Measurements from ENCODE around the gene AR.

Gene AR

GRCh38 chrX:67725471-67725870, 181.7 kb downstream of the AR start:
- Histone ChIP-seq H3K79me2 (ENCODE audit: control insufficient read depth, insufficient read depth, low read length) (no peaks in the 10 kb centered on the region), H2BK120ac (ENCODE audit: low read depth, low read length) (no peak overlapping the region), H3K27ac (ENCODE audit: low read depth, low read length) (no peak overlapping the region), H3K4me1 (ENCODE audit: control insufficient read depth, low read depth, low read length) (no peaks in the 10 kb centered on the region), H3K56ac (ENCODE audit: low read length) (no peak overlapping the region), H4K8ac (ENCODE audit: low read depth, low read length) (no peak overlapping the region), H3K9ac (ENCODE audit: low read length) (no peak overlapping the region), H3K23ac (ENCODE audit: low read length) (no peak overlapping the region), H3K79me1 (ENCODE audit: low read length) (no peaks in the 10 kb centered on the region), H3K27me3 (ENCODE audit: insufficient read depth, low read length, poor library complexity) (no peaks in the 10 kb centered on the region), H4K5ac (ENCODE audit: low read length) (no peak overlapping the region), H3K36me3 (ENCODE audit: control insufficient read depth, insufficient read depth, low read length) (no peaks in the 10 kb centered on the region), H2AK5ac (ENCODE audit: low read length) (no peak overlapping the region), H2BK15ac (replicated peaks; ENCODE audit: low read depth) (no peak overlapping the region), H3K18ac (ENCODE audit: low read length) (no peak overlapping the region), H3K4me3 (ENCODE audit: low read length) (no peak overlapping the region), H2BK5ac (ENCODE audit: low read length) (no peak overlapping the region), H3K4ac (ENCODE audit: low read depth, low read length) (no peak overlapping the region), H3K4me2 (ENCODE audit: low read length) (no peak overlapping the region)
- no peak for DNase-seq
- WGBS (ENCODE audit: extremely low coverage, insufficient coverage, low lambda C conversion rate) = no CpG with 5 or more reads among the region's 2 CpGs

- Histone ChIP-seq H3K9ac (ENCODE audit: low read length) (no peak overlapping the region), H4K5ac (ENCODE audit: low read length) (no peak overlapping the region), H2BK120ac (ENCODE audit: low read depth, low read length) (no peak overlapping the region), H2BK5ac (ENCODE audit: low read length) (no peak overlapping the region), H3K4me3 (ENCODE audit: low read length) (no peak overlapping the region), H3K79me1 (ENCODE audit: low read length) (no peaks in the 10 kb centered on the region), H3K79me2 (ENCODE audit: control insufficient read depth, insufficient read depth, low read length) (no peaks in the 10 kb centered on the region), H3K36me3 (ENCODE audit: control insufficient read depth, insufficient read depth, low read length) (no peaks in the 10 kb centered on the region), H2BK15ac (replicated peaks; ENCODE audit: low read depth) (no peak overlapping the region), H4K8ac (ENCODE audit: low read depth, low read length) (no peak overlapping the region), H2AK5ac (ENCODE audit: low read length) (no peak overlapping the region), H3K56ac (ENCODE audit: low read length) (no peak overlapping the region), H3K27ac (ENCODE audit: low read depth, low read length) (no peak overlapping the region), H3K4ac (ENCODE audit: low read depth, low read length) (no peak overlapping the region), H3K23ac (ENCODE audit: low read length) (no peak overlapping the region), H3K18ac (ENCODE audit: low read length) (no peak overlapping the region), H3K4me2 (ENCODE audit: low read length) (no peak overlapping the region), H3K4me1 (ENCODE audit: control insufficient read depth, low read depth, low read length) (no peaks in the 10 kb centered on the region), H3K27me3 (ENCODE audit: insufficient read depth, low read length, poor library complexity) (no peaks in the 10 kb centered on the region)
- DNase-seq = no peak
- WGBS (ENCODE audit: extremely low coverage, insufficient coverage, low lambda C conversion rate) = no CpG with 5 or more reads among the region's 1 CpG
Observed at GRCh38 chrX:67726018-67726417, 182.2 kb downstream of the AR start.

- Histone ChIP-seq H3K4me2 (ENCODE audit: low read length) (no peak overlapping the region), H3K79me1 (ENCODE audit: low read length) (no peaks in the 10 kb centered on the region), H3K9ac (ENCODE audit: low read length) (no peak overlapping the region), H3K4ac (ENCODE audit: low read depth, low read length) (no peak overlapping the region), H2AK5ac (ENCODE audit: low read length) (no peak overlapping the region), H3K56ac (ENCODE audit: low read length) (no peak overlapping the region), H3K79me2 (ENCODE audit: control insufficient read depth, insufficient read depth, low read length) (no peaks in the 10 kb centered on the region), H3K27ac (ENCODE audit: low read depth, low read length) (no peak overlapping the region), H2BK5ac (ENCODE audit: low read length) (no peak overlapping the region), H2BK15ac (replicated peaks; ENCODE audit: low read depth) (no peak overlapping the region), H2BK120ac (ENCODE audit: low read depth, low read length) (no peak overlapping the region), H4K8ac (ENCODE audit: low read depth, low read length) (no peak overlapping the region), H4K5ac (ENCODE audit: low read length) (no peak overlapping the region), H3K23ac (ENCODE audit: low read length) (no peak overlapping the region), H3K4me3 (ENCODE audit: low read length) (no peak overlapping the region), H3K18ac (ENCODE audit: low read length) (no peak overlapping the region), H3K27me3 (ENCODE audit: insufficient read depth, low read length, poor library complexity) (no peaks in the 10 kb centered on the region), H3K4me1 (ENCODE audit: control insufficient read depth, low read depth, low read length) (no peaks in the 10 kb centered on the region), H3K36me3 (ENCODE audit: control insufficient read depth, insufficient read depth, low read length) (no peaks in the 10 kb centered on the region)
- no CpG with 5 or more reads among the region's 2 CpGs for WGBS (ENCODE audit: extremely low coverage, insufficient coverage, low lambda C conversion rate)
- no peak for DNase-seq
Observed at GRCh38 chrX:67727576-67727975, 183.8 kb downstream of the AR start.

- no CpG with 5 or more reads among the region's 2 CpGs for WGBS (ENCODE audit: extremely low coverage, insufficient coverage, low lambda C conversion rate)
Observed at GRCh38 chrX:67730296-67730695, 186.5 kb downstream of the AR start.

GRCh38 chrX:67731061-67731460, 187.2 kb downstream of the AR start:
- Histone ChIP-seq H3K4me1 (ENCODE audit: control insufficient read depth, low read depth, low read length) (no peaks in the 10 kb centered on the region), H3K56ac (ENCODE audit: low read length) (no peak overlapping the region), H3K4ac (ENCODE audit: low read depth, low read length) (no peak overlapping the region), H3K27me3 (ENCODE audit: insufficient read depth, low read length, poor library complexity) (no peaks in the 10 kb centered on the region), H2BK15ac (replicated peaks; ENCODE audit: low read depth) (no peak overlapping the region), H2AK5ac (ENCODE audit: low read length) (no peak overlapping the region), H4K5ac (ENCODE audit: low read length) (no peak overlapping the region), H3K9ac (ENCODE audit: low read length) (no peak overlapping the region), H3K27ac (ENCODE audit: low read depth, low read length) (no peak overlapping the region), H3K79me2 (ENCODE audit: control insufficient read depth, insufficient read depth, low read length) (no peaks in the 10 kb centered on the region), H3K79me1 (ENCODE audit: low read length) (no peaks in the 10 kb centered on the region), H3K36me3 (ENCODE audit: control insufficient read depth, insufficient read depth, low read length) (no peaks in the 10 kb centered on the region), H2BK5ac (ENCODE audit: low read length) (no peak overlapping the region), H3K23ac (ENCODE audit: low read length) (no peak overlapping the region), H3K4me2 (ENCODE audit: low read length) (no peak overlapping the region), H2BK120ac (ENCODE audit: low read depth, low read length) (no peak overlapping the region), H4K8ac (ENCODE audit: low read depth, low read length) (no peak overlapping the region), H3K18ac (ENCODE audit: low read length) (no peak overlapping the region), H3K4me3 (ENCODE audit: low read length) (no peak overlapping the region)
- DNase-seq = no peak

More at GRCh38 chrX:67730296-67730695, 186.5 kb downstream of the AR start:
- Histone ChIP-seq H3K9ac (ENCODE audit: low read length) (no peak overlapping the region), H2BK15ac (replicated peaks; ENCODE audit: low read depth) (no peak overlapping the region), H3K36me3 (ENCODE audit: control insufficient read depth, insufficient read depth, low read length) (no peaks in the 10 kb centered on the region), H4K5ac (ENCODE audit: low read length) (no peak overlapping the region), H3K4ac (ENCODE audit: low read depth, low read length) (no peak overlapping the region), H3K4me2 (ENCODE audit: low read length) (no peak overlapping the region), H2BK5ac (ENCODE audit: low read length) (no peak overlapping the region), H3K56ac (ENCODE audit: low read length) (no peak overlapping the region), H3K79me2 (ENCODE audit: control insufficient read depth, insufficient read depth, low read length) (no peaks in the 10 kb centered on the region), H3K27ac (ENCODE audit: low read depth, low read length) (no peak overlapping the region), H4K8ac (ENCODE audit: low read depth, low read length) (no peak overlapping the region), H3K18ac (ENCODE audit: low read length) (no peak overlapping the region), H3K23ac (ENCODE audit: low read length) (no peak overlapping the region), H3K79me1 (ENCODE audit: low read length) (no peaks in the 10 kb centered on the region), H3K27me3 (ENCODE audit: insufficient read depth, low read length, poor library complexity) (no peaks in the 10 kb centered on the region), H2AK5ac (ENCODE audit: low read length) (no peak overlapping the region), H2BK120ac (ENCODE audit: low read depth, low read length) (no peak overlapping the region), H3K4me3 (ENCODE audit: low read length) (no peak overlapping the region), H3K4me1 (ENCODE audit: control insufficient read depth, low read depth, low read length) (no peaks in the 10 kb centered on the region)
- DNase-seq = no peak

GRCh38 chrX:67732864-67733263, 189.0 kb downstream of the AR start:
- Histone ChIP-seq H3K36me3 (ENCODE audit: control insufficient read depth, insufficient read depth, low read length) (no peaks in the 10 kb centered on the region), H2BK15ac (replicated peaks; ENCODE audit: low read depth) (no peak overlapping the region), H3K79me1 (ENCODE audit: low read length) (no peaks in the 10 kb centered on the region), H3K56ac (ENCODE audit: low read length) (no peak overlapping the region), H3K9ac (ENCODE audit: low read length) (no peak overlapping the region), H3K4me1 (ENCODE audit: control insufficient read depth, low read depth, low read length) (no peaks in the 10 kb centered on the region), H3K23ac (ENCODE audit: low read length) (no peak overlapping the region), H3K4ac (ENCODE audit: low read depth, low read length) (no peak overlapping the region), H4K5ac (ENCODE audit: low read length) (no peak overlapping the region), H3K4me2 (ENCODE audit: low read length) (no peak overlapping the region), H3K27ac (ENCODE audit: low read depth, low read length) (no peak overlapping the region), H2BK120ac (ENCODE audit: low read depth, low read length) (no peak overlapping the region), H3K79me2 (ENCODE audit: control insufficient read depth, insufficient read depth, low read length) (no peaks in the 10 kb centered on the region), H2BK5ac (ENCODE audit: low read length) (no peak overlapping the region), H3K18ac (ENCODE audit: low read length) (no peak overlapping the region), H3K27me3 (ENCODE audit: insufficient read depth, low read length, poor library complexity) (no peaks in the 10 kb centered on the region), H3K4me3 (ENCODE audit: low read length) (no peak overlapping the region), H4K8ac (ENCODE audit: low read depth, low read length) (no peak overlapping the region), H2AK5ac (ENCODE audit: low read length) (no peak overlapping the region)
- DNase-seq = no peak
- WGBS (ENCODE audit: extremely low coverage, insufficient coverage, low lambda C conversion rate) = no CpG with 5 or more reads among the region's 2 CpGs
